Astrocyte (in vitro differentiated cells and primary cell): ENCODE data around the gene OVCH1. TPM values are rescaled to one million over a fixed set of nuclear protein-coding genes. Genes with fewer than 3 reads are reported as not detected.

Source experiments
- DNase-seq: peaks from one replicate; pipeline ENCODE4 v3.0.0-alpha.2; 2010; ENCODE audit warnings: low read depth
- FAIRE-seq: peaks from 2 replicates; lab custom pipeline; 2011; peaks lifted over from hg19 to GRCh38; lab: Jason Lieb, UNC
- H2AFZ ChIP-seq: 2 replicates; pipeline ENCODE4 v1.6.0; 2012; ENCODE audit warnings: low read depth, low read length, inconsistent platforms
- H3K27ac ChIP-seq: 2 replicates; pipeline ENCODE4 v1.5.1; 2011; ENCODE audit warnings: low read depth, low read length, inconsistent platforms
- H3K27me3 ChIP-seq: 2 replicates; pipeline ENCODE4 v1.6.0; 2011; ENCODE audit warnings: low read length, inconsistent platforms; ENCODE audit not compliant: insufficient read depth
- H3K36me3 ChIP-seq: 2 replicates; pipeline ENCODE4 v1.5.1; 2011; ENCODE audit warnings: low read length, inconsistent platforms; ENCODE audit not compliant: insufficient read depth
- H3K4me1 ChIP-seq: 2 replicates; pipeline ENCODE4 v1.5.1; 2011; ENCODE audit warnings: low read length, inconsistent platforms; ENCODE audit not compliant: insufficient read depth
- H3K4me2 ChIP-seq: 2 replicates; pipeline ENCODE4 v1.6.0; 2012; ENCODE audit warnings: low read length, inconsistent platforms
- H3K4me3 ChIP-seq: 2 replicates; pipeline ENCODE4 v1.5.1; 2011; ENCODE audit warnings: low read depth, mild to moderate bottlenecking, low read length, inconsistent platforms; ENCODE audit not compliant: insufficient read depth
- H3K79me2 ChIP-seq: 2 replicates; pipeline ENCODE4 v1.6.0; 2012; ENCODE audit warnings: mild to moderate bottlenecking, low read length, inconsistent platforms; ENCODE audit not compliant: insufficient read depth
- H3K9ac ChIP-seq: 2 replicates; pipeline ENCODE4 v1.6.0; 2012; ENCODE audit warnings: mild to moderate bottlenecking, low read length, inconsistent platforms
- H3K9me3 ChIP-seq: 2 replicates; pipeline ENCODE4 v1.5.1; 2012; ENCODE audit warnings: low read depth, mild to moderate bottlenecking, low read length, inconsistent platforms; ENCODE audit not compliant: insufficient read depth
- H4K20me1 ChIP-seq: 2 replicates; pipeline ENCODE4 v1.6.0; 2012; ENCODE audit warnings: low read length, inconsistent platforms; ENCODE audit not compliant: insufficient read depth
- H3K27ac Mint-ChIP-seq: one replicate; pipeline ENCODE4 v1.8.0; 2021; ENCODE audit warnings: mild to moderate bottlenecking, mixed read lengths; ENCODE audit not compliant: unreplicated experiment
- H3K27me3 Mint-ChIP-seq: one replicate; pipeline ENCODE4 v1.8.0; 2021; ENCODE audit warnings: low read depth, mixed read lengths; ENCODE audit not compliant: unreplicated experiment
- H3K36me3 Mint-ChIP-seq: one replicate; pipeline ENCODE4 v1.8.0; 2021; ENCODE audit warnings: low read depth, mixed read lengths; ENCODE audit not compliant: unreplicated experiment
- H3K4me1 Mint-ChIP-seq: one replicate; pipeline ENCODE4 v1.8.0; 2021; ENCODE audit warnings: low read depth, mixed read lengths; ENCODE audit not compliant: unreplicated experiment
- H3K4me3 Mint-ChIP-seq: one replicate; pipeline ENCODE4 v1.8.0; 2021; ENCODE audit warnings: mild to moderate bottlenecking, moderate library complexity, mixed read lengths; ENCODE audit not compliant: unreplicated experiment
- H3K9me3 Mint-ChIP-seq: one replicate; pipeline ENCODE4 v1.8.0; 2021; ENCODE audit warnings: mild to moderate bottlenecking, mixed read lengths; ENCODE audit not compliant: unreplicated experiment
- EZH2 ChIP-seq: IDR thresholded peaks from 2 replicates; pipeline ENCODE4 v1.6.1; 2012; ENCODE audit warnings: mild to moderate bottlenecking, low read length, inconsistent platforms; ENCODE audit not compliant: insufficient read depth
- total RNA-seq: library from RNA; stranded (reverse); gene quantifications from 2 replicates; pipeline ENCODE4 v1.2.1, GENCODE V29; 2021
- TF ChIP-seq, protein P1 (sequence below): IDR thresholded peaks from 2 replicates; pipeline ENCODE4 v1.5.1; 2011; ENCODE audit warnings: low read depth, mild to moderate bottlenecking, inconsistent platforms, low read length, moderate library complexity; ENCODE audit not compliant: insufficient read depth

Gene OVCH1
- total RNA-seq, 1 donor from 2014 or later: not detected

DNA sequence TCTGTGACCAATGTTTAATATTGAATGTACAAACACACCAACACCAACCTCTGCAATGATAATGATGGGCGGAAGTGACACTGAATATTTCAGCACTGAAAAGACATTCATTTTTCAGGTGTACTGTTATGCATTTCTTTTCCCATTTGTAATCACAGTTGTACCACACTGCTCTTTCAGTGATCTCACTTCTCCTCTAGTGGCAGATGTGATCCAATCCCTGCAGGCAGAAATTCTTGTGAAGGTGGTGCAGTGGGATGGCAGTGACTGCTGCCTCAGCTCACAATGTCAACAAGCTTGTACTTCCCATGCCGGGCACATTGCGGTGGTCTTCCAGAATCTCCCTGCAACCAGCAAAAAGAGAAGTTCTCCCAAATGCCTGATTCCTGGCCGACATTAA, 93.5 kb downstream of the OVCH1 start:
- Histone ChIP-seq H3K27me3 (no peaks in the 10 kb centered on the region), H3K4me2 (no peak overlapping the region), H3K9ac (no peak overlapping the region), H4K20me1 (no peaks in the 10 kb centered on the region), H3K4me3 (no peak overlapping the region), H3K9me3 (no peaks in the 10 kb centered on the region), H3K36me3 (no peaks in the 10 kb centered on the region), H2AFZ (no peak overlapping the region), H3K79me2 (no peaks in the 10 kb centered on the region), H3K27ac (no peak overlapping the region), H3K4me1 (no peaks in the 10 kb centered on the region)
- H3K27ac Mint-ChIP-seq: no peak overlapping the region
- no peak overlapping the region for H3K4me3 Mint-ChIP-seq
- H3K9me3 Mint-ChIP-seq: no peaks in the 10 kb centered on the region
- no peaks in the 10 kb centered on the region for H3K27me3 Mint-ChIP-seq
- no peak for FAIRE-seq
- no peaks in the 10 kb centered on the region for H3K4me1 Mint-ChIP-seq
- no peak for TF ChIP-seq EZH2
- TF ChIP-seq, protein P1, sequence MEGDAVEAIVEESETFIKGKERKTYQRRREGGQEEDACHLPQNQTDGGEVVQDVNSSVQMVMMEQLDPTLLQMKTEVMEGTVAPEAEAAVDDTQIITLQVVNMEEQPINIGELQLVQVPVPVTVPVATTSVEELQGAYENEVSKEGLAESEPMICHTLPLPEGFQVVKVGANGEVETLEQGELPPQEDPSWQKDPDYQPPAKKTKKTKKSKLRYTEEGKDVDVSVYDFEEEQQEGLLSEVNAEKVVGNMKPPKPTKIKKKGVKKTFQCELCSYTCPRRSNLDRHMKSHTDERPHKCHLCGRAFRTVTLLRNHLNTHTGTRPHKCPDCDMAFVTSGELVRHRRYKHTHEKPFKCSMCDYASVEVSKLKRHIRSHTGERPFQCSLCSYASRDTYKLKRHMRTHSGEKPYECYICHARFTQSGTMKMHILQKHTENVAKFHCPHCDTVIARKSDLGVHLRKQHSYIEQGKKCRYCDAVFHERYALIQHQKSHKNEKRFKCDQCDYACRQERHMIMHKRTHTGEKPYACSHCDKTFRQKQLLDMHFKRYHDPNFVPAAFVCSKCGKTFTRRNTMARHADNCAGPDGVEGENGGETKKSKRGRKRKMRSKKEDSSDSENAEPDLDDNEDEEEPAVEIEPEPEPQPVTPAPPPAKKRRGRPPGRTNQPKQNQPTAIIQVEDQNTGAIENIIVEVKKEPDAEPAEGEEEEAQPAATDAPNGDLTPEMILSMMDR: no peak
- DNase-seq: no peak
- H3K36me3 Mint-ChIP-seq: no peaks in the 10 kb centered on the region

DNA sequence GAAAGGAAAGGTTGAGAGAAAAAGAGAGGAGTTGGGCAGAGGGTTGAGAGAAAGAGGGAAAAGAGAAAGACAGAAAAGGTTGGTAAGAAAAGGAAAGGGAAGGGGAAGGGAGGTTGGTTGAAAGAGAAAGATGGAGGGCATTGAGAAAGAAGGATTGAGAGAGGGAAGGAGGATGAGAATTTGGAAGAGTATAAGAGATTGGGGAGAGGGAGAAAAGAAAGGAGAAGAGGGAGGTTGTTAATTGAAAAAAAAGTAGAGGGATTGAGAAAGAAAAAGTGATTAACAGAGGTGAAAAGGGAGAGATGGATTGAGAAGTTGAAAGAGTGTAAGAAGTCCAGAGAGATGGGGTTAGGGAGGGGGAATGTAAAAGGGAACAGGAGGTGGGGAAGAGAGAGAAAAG, 95.0 kb downstream of the OVCH1 start:
- Mint-ChIP-seq H3K27ac (no peak overlapping the region), H3K27me3 (no peaks in the 10 kb centered on the region)

DNA sequence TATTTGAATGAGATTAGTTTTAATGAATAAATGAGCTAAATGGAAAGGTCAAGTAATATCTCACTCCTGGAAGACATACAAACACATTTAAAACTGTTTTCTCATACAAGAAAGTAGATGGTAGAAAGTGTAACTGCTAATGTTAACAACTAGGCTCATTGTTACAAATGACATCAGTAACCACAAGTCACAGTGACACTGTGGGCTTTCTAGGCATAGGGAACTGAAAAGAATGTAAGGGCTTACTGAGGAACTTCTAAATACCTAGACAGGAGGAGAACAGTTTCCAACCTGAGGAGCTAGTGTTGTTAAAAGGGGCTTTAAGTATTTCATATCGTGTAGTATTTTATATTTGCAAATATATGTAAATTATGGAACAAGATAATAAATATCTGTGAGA, 99.0 kb downstream of the OVCH1 start:
- Mint-ChIP-seq H3K4me3 (no peak overlapping the region), H3K27me3 (no peaks in the 10 kb centered on the region), H3K4me1 (no peaks in the 10 kb centered on the region), H3K9me3 (no peaks in the 10 kb centered on the region), H3K27ac (no peak overlapping the region), H3K36me3 (no peaks in the 10 kb centered on the region)
- Histone ChIP-seq H3K27ac (no peak overlapping the region), H3K4me1 (no peaks in the 10 kb centered on the region), H3K36me3 (no peaks in the 10 kb centered on the region), H3K9ac (no peak overlapping the region), H3K4me2 (no peak overlapping the region), H3K4me3 (no peak overlapping the region), H4K20me1 (no peaks in the 10 kb centered on the region), H3K9me3 (no peaks in the 10 kb centered on the region), H2AFZ (no peak overlapping the region), H3K27me3 (no peaks in the 10 kb centered on the region), H3K79me2 (no peaks in the 10 kb centered on the region)
- TF ChIP-seq, protein P1: no peak
- TF ChIP-seq EZH2: no peak
- no peak for FAIRE-seq
- DNase-seq: no peak

More for the DNA sequence above, 95.0 kb downstream of the OVCH1 start:
- Mint-ChIP-seq H3K36me3 (no peaks in the 10 kb centered on the region), H3K4me1 (no peaks in the 10 kb centered on the region), H3K4me3 (no peak overlapping the region), H3K9me3 (no peaks in the 10 kb centered on the region)
- no peak for TF ChIP-seq EZH2
- TF ChIP-seq, protein P1: no peak
- Histone ChIP-seq H3K9me3 (no peaks in the 10 kb centered on the region), H4K20me1 (no peaks in the 10 kb centered on the region), H3K4me3 (no peak overlapping the region), H3K36me3 (no peaks in the 10 kb centered on the region), H3K27me3 (no peaks in the 10 kb centered on the region), H3K79me2 (no peaks in the 10 kb centered on the region), H3K4me2 (no peak overlapping the region), H3K4me1 (no peaks in the 10 kb centered on the region), H3K27ac (no peak overlapping the region), H3K9ac (no peak overlapping the region), H2AFZ (no peak overlapping the region)
- DNase-seq (no peak), FAIRE-seq (no peak)
